IMR-90 (cell line): Measurements from ENCODE around the gene ATP2B2.

ENCODE experiments used
- CEBPB ChIP-seq: IDR thresholded peaks from 2 replicates; pipeline ENCODE4 v1.6.1; 2012; ENCODE audit warnings: low read depth, low read length, improper control_type of control experiment
- CTCF ChIP-seq: conservative IDR thresholded peaks from 2 replicates; pipeline ENCODE4 v1.5.1; 2012; ENCODE audit warnings: mild to moderate bottlenecking, low read depth, low read length, improper control_type of control experiment
- MAZ ChIP-seq: IDR thresholded peaks from 2 replicates; pipeline ENCODE4 v1.6.1; 2012; ENCODE audit warnings: low read depth, mild to moderate bottlenecking, low read length, improper control_type of control experiment, moderate library complexity, borderline replicate concordance
- POLR2A ChIP-seq: IDR thresholded peaks from 2 replicates; pipeline ENCODE4 v1.6.1; 2012; ENCODE audit warnings: mild to moderate bottlenecking, low read depth, low read length
- SMC3 ChIP-seq: fragments of 150-350 bp; IDR thresholded peaks from 2 replicates; pipeline ENCODE4 v1.6.1; 2016; ENCODE audit warnings: low read depth, mild to moderate bottlenecking, antibody characterized with exemption, low read length, moderate library complexity

DNA sequence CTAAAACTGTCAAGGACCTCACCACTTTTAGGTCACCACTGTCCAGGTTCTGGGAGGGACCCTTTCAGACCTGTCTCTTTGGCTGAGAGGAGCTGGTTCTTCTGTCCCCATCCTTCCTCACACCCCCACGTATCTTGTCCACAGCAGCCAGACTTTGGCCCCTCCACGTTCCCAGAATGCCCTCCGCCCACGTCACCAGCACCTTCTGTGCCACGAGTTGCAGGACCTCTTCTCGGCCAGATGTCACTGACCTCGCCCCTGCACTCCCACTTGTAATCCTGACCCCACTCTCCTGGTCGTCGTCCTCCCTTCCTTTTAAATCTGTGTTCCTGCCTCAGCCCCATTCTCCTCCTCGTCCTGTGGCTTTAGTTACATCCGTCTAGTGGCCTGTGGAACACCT, 161.9 kb downstream of the ATP2B2 start:
- TF ChIP-seq CTCF (no peak), POLR2A (no peak), MAZ (no peak), SMC3 (no peak), CEBPB (no peak)
